ENCODE measurements around the gene SLC25A23. TPM values are rescaled to one million over a fixed set of nuclear protein-coding genes. Genes with fewer than 3 reads are reported as not detected.

The SLC25A23 gene
- total and polyA plus RNA-seq, 12 donors, result 53.4 to 126 (median 94.6) TPM

DNA sequence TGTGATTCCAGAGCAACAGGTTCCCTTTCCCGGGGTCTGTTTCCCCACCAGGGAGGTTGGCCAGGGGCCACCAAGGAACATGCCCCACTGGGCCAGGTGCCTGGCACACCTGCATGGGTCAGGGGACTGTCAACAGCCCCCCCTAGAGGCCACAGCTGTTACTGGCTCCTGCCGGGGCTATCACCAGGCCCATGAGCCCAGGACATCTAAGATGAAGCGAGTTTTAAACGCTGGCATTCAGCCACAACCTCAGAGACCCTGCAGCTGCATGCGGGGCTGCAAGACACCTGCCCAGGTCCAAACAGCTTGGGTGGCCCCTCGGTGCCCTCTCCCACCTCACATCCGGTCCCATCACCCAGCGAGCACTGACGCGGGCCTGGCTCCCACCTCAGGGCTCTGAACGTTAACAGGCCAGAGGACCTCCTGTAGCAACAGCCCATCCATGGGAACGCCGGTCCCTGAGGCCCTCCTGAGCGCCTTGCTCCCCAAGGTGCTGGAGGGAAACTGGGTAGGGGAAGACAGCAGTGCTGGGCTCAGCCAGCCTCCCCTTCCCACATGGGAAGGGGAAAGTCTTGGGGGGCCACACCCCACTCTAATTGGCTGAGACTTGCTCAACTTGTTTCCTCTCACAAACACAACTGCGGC, 47.0 kb downstream of the SLC25A23 start:
- DNase-seq, result no peak

DNA sequence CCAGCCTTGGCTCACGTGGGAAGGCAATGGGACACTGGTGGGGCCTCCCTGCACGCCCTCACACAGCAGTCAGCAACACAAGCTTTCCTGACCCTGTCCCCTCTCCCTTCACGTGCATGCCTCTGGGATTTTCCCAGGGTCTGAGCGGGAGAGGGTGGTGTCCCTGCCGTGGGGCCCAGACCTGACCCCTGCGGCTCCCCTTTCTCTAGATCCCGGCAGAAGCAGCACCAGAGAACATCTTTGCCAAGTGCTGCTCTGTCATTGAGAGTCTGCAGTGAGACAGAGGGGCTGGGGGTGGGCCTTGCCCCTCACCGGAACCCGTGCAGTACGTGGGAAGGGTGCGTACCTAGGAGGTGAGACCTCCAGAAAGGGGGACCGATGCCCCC, 47.5 kb downstream of the SLC25A23 start:
- H3K27me3 ChIP-seq, result no peaks in the 10 kb centered on the region
- DNase-seq (no peak), ATAC-seq (peak in 6 of 8 donors; percentile 5 to 23 (median 12))
- H3K36me3 ChIP-seq, result peaks cover 10 to 40% (median 30%) of the 10 kb centered on the region in 9 donors
- TF ChIP-seq, protein P1, sequence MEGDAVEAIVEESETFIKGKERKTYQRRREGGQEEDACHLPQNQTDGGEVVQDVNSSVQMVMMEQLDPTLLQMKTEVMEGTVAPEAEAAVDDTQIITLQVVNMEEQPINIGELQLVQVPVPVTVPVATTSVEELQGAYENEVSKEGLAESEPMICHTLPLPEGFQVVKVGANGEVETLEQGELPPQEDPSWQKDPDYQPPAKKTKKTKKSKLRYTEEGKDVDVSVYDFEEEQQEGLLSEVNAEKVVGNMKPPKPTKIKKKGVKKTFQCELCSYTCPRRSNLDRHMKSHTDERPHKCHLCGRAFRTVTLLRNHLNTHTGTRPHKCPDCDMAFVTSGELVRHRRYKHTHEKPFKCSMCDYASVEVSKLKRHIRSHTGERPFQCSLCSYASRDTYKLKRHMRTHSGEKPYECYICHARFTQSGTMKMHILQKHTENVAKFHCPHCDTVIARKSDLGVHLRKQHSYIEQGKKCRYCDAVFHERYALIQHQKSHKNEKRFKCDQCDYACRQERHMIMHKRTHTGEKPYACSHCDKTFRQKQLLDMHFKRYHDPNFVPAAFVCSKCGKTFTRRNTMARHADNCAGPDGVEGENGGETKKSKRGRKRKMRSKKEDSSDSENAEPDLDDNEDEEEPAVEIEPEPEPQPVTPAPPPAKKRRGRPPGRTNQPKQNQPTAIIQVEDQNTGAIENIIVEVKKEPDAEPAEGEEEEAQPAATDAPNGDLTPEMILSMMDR (IDR thresholded peaks at IDR 0.05), result no peak
- H3K4me1 ChIP-seq, result peaks cover 0 to 16% (median 0%) of the 10 kb centered on the region in 9 donors
- no peak overlapping the region for H3K4me3 ChIP-seq
- WGBS, 2 donors, result 68 to 70% methylated on average over 12 of the region's 12 CpGs
- no peaks in the 10 kb centered on the region for H3K9me3 ChIP-seq
- intact Hi-C loops (cut with DNase I), result loop anchor here in 1 of 10 donors (10.0 kb wide), 1 partner anchor 187 kb away; no protein-coding TSS in a partner anchor
- no peak overlapping the region for H3K27ac ChIP-seq

More for the DNA sequence above, 47.0 kb downstream of the SLC25A23 start:
- 46 to 53% methylated on average over 15 of the region's 15 CpGs for WGBS, 2 donors
- peak in 5 of 8 donors; percentile 10 to 64 (median 42) for ATAC-seq
- intact Hi-C loops (cut with DNase I), result loop anchor here in 1 of 10 donors (10.0 kb wide), 1 partner anchor 188 kb away; no protein-coding TSS in a partner anchor
- Histone ChIP-seq H3K4me1 (peaks cover 0 to 18% (median 0%) of the 10 kb centered on the region in 9 donors), H3K4me3 (no peak overlapping the region), H3K27me3 (no peaks in the 10 kb centered on the region), H3K9me3 (no peaks in the 10 kb centered on the region), H3K36me3 (peaks cover 10 to 45% (median 35%) of the 10 kb centered on the region in 9 donors), H3K27ac (peak overlapping the region in 3 of 10 donors; percentile 11 to 30 (median 21))
- TF ChIP-seq, protein P1 (IDR thresholded peaks at IDR 0.05), result peak in 8 of 9 donors; percentile 15 to 62 (median 54)

DNA sequence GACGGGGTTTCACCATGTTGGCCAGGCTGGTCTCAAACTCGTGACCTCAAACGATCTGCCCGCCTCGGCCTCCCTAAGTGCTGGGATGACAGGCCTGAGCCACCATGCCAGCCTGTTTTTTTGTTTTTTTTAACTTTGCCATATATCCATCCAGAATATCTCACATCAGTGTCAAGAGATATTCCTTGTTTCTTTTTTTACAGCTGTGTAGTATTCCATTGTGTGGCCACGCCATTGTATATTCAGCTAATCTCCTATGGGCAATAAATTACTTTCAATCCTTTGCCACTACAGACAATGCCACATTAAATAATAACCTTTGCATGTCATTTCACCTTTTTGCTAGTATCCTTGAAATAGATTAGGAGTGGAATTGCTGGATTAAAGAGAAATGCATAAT, 50.2 kb downstream of the SLC25A23 start:
- H3K27ac ChIP-seq, result no peak overlapping the region
- H3K27me3 ChIP-seq, result no peaks in the 10 kb centered on the region
- peaks cover 0 to 16% (median 0%) of the 10 kb centered on the region in 9 donors for H3K4me1 ChIP-seq
- 91% methylated on average over 6 of the region's 6 CpGs for WGBS, 2 donors
- ATAC-seq, result no peak
- H3K36me3 ChIP-seq, result peaks cover 0 to 13% (median 4%) of the 10 kb centered on the region in 9 donors
- H3K4me3 ChIP-seq, result no peak overlapping the region
- no peaks in the 10 kb centered on the region for H3K9me3 ChIP-seq
- no peak for DNase-seq
- intact Hi-C loops (cut with DNase I), result no loop called here
- TF ChIP-seq, protein P1 (IDR thresholded peaks at IDR 0.05), result no peak

DNA sequence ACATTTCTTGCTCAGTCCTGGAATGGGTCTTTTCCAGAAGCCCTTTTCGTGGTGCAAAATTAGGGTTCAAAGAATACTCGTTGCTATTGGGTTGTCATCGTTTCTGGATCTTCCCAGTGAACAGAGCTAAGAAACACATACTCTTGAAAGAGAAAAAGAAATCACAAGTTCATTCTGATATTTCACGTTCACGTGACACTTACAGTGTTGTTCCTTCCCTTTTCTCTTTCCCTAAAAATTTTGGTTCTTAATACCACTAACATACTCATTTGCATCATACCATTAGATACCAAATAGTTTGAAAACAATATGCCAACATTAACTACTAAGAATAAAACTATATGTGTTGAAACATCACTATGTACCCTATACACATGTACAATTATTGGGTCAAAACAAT, 53.2 kb downstream of the SLC25A23 start:
- no peaks in the 10 kb centered on the region for H3K27me3 ChIP-seq
- 85 to 91% methylated on average over 5 of the region's 5 CpGs for WGBS, 2 donors
- DNase-seq (no peak), ATAC-seq (no peak)
- TF ChIP-seq, protein P1 (IDR thresholded peaks at IDR 0.05), result no peak
- no peaks in the 10 kb centered on the region for H3K4me1 ChIP-seq
- H3K36me3 ChIP-seq, result no peaks in the 10 kb centered on the region
- H3K27ac ChIP-seq, result no peak overlapping the region
- no peaks in the 10 kb centered on the region for H3K9me3 ChIP-seq
- intact Hi-C loops (cut with DNase I), result no loop called here
- no peak overlapping the region for H3K4me3 ChIP-seq

Data from heart right ventricle (tissue), 16 donors.